GM19452 (cell line): ENCODE measurements around the gene POP4.

ENCODE experiments used
- ATAC-seq: cut with Tn5 transposase; IDR thresholded peaks from one replicate; pipeline ENCODE4 v1.9.1; 2021; ENCODE audit not compliant: unreplicated experiment

Gene POP4

DNA sequence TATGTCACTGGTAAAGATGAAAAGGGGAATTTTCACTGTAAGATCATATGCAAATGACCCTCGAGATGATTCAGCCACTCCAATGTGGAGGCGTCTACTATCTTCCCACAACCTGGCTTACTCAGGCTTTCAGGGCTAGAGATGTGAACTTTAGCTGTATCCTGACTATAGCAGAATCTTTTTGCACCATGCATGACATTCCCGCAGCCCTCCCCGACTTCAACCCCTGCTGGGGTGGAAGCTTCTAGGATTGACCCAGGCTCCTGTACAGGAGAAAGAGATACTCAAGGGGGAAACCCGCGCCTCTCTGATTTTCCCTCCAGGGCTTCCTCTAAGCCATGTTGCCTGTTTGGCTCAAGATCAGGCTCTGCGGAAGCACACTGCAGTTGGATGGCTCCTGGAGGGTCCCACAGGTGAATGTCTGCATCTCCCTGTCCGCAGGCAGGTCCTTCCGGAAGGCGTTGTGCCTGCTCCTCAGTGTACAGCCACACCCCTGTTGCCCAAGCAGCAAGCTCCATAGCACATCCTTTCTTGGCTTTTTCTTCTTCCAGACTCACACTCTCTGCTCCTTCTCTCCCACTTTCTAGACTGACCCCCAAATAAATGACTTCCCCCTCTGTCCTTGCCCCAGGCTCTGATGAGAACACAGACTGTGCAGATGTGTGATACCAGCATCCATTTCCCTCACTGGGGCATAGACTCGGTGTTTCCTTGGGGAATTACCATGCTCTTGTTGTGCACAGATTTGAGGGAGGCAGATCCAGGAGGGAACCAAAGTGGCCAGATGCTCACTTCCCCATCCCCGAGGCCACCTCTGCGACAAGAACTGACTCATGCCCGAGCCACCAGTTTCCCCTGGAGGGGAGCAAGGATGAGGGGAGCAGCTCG lies 29.1 kb upstream of the POP4 start:
- ATAC-seq, result no peak

DNA sequence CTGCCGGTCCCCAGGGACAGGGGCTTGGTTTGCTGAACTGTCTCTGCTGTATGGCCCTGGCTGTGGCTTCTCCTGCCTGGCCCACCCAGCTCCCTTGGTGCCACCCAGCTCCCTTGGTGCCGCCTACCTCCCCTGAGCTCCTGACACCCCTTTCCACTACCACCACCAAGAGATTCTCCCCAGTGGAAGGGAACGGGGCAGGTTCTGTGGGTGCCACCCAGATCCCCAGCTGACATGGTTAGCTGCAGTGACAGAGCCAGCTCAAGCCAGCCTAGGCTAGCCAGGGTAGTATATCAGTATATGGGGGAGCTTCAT lies 28.5 kb upstream of the POP4 start:
- ATAC-seq, result no peak

DNA sequence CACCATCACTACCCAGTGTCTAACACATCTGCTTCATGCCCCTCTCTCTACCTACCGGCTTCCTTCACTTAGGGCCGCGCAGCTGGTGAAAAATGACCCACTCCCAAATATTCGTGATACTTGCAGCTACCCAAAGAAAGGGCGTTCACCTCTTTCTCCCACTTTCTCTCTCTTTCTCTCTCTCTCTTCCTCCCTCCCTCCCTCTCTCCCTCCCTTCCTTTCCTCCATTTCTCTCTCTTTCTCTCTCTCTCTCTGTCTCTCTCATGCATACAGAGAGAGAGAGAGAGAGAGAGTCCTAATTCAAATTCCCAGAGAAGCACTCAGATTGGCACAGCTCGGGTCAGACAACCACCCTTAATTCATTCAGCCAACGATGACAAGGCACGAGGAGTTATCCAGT lies 27.7 kb upstream of the POP4 start:
- no peak for ATAC-seq

DNA sequence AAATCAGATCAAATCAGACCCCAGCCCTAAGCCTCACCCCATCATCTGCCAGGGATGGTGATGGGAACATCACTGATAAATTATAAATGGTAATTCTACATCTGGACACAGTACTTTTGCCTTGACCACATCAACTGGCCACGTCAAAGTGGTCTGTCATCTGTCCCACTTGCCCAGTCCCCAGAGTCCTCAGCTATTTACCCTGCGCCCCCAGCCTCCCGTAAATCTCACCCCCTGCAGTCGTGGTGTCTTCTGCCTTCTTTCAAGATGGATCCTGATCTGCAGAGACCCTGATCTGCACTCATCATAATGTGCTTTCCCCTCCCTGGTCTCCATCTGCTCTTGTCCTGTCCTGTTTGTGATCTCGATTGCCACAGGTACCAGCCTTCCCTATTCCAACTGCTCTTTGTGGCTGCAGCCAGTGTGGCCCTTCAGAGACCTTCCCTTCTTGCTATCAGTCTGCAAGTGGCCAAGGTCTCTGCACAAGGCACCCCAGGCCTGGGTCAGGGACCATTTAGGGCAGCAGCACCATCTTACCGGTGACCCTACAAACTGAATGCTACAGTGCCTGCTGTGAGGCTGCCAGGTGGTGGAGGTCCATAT lies 26.7 kb upstream of the POP4 start:
- ATAC-seq, result no peak

DNA sequence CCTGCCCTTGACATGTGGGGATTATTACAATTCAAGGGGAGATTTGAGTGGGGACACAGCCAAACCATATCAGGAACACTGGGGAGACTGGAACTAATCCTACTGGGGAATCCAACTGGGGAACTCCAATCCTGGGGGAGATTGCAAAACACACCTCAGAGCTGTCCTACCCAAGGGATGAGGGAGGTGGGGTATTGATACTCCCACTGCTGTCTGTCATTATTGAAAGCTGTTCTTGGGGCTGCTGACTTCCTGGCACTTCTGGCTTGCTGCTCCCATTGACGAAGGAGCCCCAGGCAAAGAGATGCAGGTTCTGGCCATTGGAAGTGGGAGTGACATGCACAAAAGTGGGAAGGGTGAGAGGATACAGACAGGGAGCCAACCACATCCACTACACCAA lies 24.7 kb upstream of the POP4 start:
- ATAC-seq, result no peak

GRCh38 chr19:29583196-29583999 lies 22.7 kb upstream of the POP4 start:
- ATAC-seq, result no peak

DNA sequence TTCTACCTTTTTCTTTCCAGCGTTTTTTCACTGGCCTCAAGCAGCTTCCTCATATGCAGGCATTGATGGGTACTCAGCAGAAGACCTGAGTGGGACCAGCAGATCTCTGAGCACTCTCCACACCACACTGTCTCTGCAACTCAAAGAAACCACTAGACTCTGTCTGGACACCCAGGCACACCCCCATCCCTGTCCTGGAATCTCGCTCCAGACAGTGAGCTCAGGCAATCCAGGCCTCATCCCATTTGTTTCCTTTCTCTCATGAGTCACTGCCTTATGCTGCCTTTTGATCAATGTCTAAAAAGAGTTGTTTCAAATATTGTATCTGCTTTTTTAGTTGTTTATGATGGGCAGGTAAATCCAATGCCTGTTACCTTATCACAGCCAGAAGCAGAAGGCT lies 19.7 kb upstream of the POP4 start:
- no peak for ATAC-seq

GRCh38 chr19:29587059-29587458 lies 19.0 kb upstream of the POP4 start:
- ATAC-seq, result no peak

DNA sequence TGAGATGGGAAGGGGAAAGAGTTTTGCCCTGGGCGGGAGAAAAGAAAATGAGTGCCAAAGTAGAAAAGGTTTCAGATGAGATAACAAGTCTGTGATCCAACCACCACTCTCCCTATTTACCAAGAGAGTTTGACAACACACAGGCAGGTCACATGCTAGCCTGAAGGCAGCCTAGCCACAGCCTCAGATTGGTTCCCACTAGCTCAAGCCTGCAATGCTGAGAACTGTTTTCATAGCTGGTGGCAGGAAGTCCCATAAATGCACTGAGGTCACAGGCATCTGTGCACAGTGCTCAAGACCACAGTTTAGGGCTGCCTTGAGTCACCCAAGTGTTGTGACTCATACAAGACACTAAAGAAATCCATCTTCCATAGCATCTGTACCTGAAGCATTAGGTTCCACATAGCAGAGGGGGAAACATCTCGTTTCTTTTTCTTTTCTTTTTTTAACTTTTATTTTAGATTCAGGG lies 18.5 kb upstream of the POP4 start:
- no peak for ATAC-seq

DNA sequence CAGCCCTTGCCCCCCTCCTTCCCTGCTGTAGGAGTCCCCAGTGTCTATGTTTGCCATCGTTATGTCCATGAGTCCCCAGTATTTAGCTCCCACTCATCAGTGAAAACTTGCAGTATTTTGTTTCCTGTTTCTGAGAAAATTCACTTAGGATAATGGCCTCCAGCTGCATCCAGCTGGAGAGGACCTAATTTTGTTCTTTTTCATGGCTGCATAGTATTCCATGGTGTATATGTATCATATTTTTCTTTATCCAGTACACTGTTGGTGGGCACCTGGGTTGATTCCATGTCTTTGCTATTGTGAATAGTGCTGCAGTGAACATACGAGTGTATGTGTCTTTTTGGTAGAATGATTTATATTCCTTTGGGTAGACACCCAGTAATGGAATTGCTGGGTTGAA lies 18.0 kb upstream of the POP4 start:
- no peak for ATAC-seq

GRCh38 chr19:29590278-29590677 lies 15.8 kb upstream of the POP4 start:
- ATAC-seq, result no peak

GRCh38 chr19:29591670-29592069 lies 14.4 kb upstream of the POP4 start:
- no peak for ATAC-seq

DNA sequence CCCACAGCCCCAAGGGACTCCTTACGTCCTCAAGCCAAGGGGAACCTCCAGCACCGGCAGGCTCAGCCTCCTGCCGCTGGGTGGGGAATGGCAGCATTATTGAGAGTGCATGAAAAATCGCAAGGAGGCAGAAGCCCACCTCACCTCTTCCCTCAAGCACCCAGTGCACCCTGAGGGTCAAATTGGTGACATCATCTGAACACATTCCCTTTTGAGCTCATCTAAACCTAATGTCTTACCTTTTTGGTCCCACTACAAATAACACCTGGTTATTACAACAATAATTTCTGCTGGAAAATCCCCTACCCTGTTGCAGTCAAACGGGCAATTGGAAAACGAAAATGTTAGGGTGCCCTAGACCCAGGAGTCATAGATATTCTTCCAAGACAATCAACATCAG lies 12.2 kb upstream of the POP4 start:
- ATAC-seq, result no peak

- ATAC-seq, result no peak
Measured at GRCh38 chr19:29596080-29596727, 9.9 kb upstream of the POP4 start.

DNA sequence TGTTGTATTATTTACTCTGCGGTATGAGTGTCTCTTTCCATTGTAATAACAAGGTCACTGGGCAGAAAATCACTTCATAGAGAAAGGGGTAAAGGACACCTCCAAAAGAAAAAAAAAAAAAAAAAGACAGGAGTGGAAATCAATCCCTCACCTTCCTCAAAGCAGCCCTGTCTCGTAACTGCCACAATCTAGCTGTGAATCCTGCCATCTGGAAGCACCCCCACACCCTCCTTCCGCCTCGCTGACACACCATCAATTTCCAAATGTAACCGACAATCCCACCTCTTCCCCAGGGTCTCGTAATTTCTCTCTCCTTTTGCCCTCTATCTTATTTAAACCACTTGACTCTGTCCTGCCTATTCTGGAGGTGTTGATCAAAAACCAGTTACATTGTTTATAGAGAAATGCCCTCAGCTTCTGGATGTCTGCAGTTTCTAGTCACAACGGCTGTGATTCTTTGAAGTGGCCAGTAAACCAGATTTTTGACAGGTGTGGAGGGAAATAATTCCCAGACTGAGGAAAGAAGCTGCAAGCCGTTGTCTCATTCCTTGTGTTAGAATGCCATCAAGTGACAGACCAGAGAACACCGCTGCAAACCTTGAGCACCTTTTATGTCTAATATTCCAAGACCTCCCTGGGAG lies 9.1 kb upstream of the POP4 start:
- no peak for ATAC-seq

- ATAC-seq, result no peak
Measured at GRCh38 chr19:29598036-29598435, 8.0 kb upstream of the POP4 start.

DNA sequence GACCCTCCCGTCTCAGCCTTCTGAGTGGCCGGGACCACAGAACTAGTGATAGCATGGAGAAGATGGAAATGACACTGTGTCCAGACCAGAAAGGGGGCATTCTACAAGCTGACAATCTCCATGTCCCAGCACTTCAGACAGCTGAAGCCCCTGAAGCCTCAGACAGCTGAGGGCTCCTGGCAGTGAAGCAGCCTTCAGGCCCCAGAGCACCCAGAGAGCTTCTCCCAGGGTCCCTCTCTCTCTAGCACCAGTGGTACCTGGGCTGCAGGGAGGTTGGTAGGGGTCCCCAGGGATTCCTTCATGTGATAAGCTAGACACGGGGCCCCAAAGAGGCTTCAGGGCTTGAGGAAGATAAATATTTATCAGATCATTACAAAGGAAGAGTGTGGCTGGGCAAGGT lies 7.6 kb upstream of the POP4 start:
- no peak for ATAC-seq

DNA sequence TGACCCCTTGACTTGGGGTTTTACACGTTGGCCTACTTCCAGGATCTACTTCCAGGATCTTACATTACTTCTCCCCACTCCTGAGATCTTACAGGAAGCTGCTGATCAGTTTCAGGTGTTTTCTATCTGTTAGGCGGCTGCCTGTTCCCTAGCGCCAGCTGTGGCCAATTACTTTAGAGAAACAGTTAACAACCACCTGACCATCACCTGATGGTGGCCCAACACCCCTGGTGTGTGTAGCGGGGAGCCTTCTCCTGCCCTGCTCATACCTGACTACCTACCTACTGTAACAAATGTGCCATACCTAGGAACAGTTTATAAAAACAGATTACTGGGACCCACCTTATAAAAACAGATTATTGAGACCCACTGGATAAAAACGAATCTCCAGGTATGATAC lies 2.8 kb upstream of the POP4 start:
- no peak for ATAC-seq

DNA sequence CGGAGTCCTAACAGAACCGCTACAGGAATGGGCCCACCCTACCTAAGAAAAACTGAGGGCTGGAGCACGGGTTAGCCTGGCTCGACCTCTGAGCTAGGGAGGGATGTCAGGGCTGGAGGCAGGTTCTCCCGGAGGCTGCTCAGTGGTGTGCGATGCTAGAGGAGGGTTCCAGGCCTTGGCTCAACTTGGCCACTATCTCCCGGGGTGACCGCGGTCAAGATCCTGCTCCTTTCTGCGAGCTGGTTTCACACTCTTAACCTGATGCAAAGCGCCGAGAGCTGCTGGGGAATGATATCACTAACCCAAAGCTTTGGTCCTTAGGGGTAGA lies 301 bp downstream of the POP4 start:
- ATAC-seq, result peak; percentile 4

DNA sequence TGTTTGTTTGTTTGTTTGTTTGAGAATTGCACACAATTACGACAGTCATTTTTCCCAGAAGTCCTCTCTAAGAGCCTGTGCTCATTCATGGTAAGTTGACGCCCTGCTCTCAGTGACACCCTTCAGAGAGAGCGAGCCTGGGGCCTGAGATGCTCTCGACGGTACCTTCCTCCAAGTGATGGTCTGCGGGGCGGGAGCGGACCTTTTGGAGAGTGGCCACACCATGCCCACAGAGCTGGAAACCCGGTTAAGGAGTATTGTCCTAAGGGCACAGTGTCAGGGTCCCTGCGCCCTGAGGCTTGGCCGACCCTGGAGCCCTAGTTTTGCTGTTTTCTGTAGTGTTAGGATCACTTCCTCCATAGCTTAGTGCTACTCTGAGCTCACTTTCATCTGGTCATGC lies 3.6 kb downstream of the POP4 start:
- no peak for ATAC-seq

GRCh38 chr19:29610213-29610573 lies 4.1 kb downstream of the POP4 start:
- no peak for ATAC-seq
